ENCODE data around the gene RTP5.

RTP5 gene

DNA sequence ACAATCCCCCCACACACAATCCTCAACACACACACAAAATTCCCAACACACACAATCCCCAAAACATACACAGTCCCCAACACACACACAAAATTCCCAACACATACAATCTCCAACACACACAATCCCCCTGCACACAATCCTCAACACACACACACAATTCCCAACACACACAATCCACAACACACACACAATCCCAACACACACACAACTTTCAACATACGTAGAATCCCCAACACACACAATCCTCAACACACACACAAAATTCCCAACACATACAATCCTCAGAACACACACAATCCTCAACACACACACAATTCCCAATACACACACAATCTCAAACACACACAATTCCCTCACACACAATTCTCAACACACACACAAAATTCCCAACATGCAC, 8.3 kb upstream of the RTP5 start:
- no peak overlapping the region for H3K4me3 ChIP-seq (ENCODE audit: low read depth, low read length)
- TF ChIP-seq, protein P1, sequence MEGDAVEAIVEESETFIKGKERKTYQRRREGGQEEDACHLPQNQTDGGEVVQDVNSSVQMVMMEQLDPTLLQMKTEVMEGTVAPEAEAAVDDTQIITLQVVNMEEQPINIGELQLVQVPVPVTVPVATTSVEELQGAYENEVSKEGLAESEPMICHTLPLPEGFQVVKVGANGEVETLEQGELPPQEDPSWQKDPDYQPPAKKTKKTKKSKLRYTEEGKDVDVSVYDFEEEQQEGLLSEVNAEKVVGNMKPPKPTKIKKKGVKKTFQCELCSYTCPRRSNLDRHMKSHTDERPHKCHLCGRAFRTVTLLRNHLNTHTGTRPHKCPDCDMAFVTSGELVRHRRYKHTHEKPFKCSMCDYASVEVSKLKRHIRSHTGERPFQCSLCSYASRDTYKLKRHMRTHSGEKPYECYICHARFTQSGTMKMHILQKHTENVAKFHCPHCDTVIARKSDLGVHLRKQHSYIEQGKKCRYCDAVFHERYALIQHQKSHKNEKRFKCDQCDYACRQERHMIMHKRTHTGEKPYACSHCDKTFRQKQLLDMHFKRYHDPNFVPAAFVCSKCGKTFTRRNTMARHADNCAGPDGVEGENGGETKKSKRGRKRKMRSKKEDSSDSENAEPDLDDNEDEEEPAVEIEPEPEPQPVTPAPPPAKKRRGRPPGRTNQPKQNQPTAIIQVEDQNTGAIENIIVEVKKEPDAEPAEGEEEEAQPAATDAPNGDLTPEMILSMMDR (IDR thresholded peaks at IDR 0.05; ENCODE audit: borderline replicate concordance, insufficient read depth, low read depth, low read length) = no peak

- no peak overlapping the region for H3K4me3 ChIP-seq (ENCODE audit: low read depth, low read length)
- TF ChIP-seq, protein P1 (IDR thresholded peaks at IDR 0.05; ENCODE audit: borderline replicate concordance, insufficient read depth, low read depth, low read length) = no peak
Measured at GRCh38 chr2:241862093-241862492, 7.4 kb upstream of the RTP5 start.

- peak overlapping the region; percentile 32 for H3K4me3 ChIP-seq (ENCODE audit: low read depth, low read length)
- TF ChIP-seq, protein P1 (IDR thresholded peaks at IDR 0.05; ENCODE audit: borderline replicate concordance, insufficient read depth, low read depth, low read length) = no peak
Measured at GRCh38 chr2:241862775-241863535, 6.6 kb upstream of the RTP5 start.

GRCh38 chr2:241863536-241863954, 6.0 kb upstream of the RTP5 start:
- H3K4me3 ChIP-seq (ENCODE audit: low read depth, low read length) = peak overlapping the region; percentile 32
- TF ChIP-seq, protein P1 (IDR thresholded peaks at IDR 0.05; ENCODE audit: borderline replicate concordance, insufficient read depth, low read depth, low read length) = no peak

DNA sequence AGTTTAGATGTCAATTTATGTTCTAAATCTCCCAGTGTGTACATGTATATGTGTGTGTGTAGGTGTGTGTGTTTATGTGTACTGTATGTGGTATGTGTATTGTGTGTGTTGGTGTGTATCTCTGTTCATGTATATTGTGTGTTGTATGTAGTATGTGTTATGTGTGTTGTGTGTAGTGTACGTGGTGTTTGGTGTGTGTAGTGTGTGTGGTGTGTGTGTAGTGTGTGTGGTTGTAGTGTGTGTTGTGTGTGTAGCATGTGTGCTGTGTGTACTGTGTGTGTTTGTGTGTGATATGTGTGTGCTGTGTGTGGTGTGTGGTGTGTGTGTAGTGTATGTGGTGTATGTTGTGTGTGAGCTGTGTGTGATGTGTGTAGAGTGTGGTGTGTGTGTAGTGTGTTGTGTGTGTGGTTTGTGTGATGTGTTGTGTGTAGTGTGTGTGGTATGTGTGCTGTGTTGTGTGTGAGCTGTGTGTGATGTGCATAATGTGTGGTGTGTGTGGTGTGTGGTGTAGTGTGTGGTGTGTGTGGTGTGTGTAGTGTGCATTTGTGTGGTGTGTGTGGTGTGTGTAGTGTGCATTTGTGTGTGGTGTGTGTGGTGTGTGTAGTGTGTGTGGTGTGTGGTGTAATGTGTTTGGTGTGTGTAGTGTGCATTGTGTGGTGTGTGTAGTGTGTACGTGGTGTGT, 5.2 kb upstream of the RTP5 start:
- TF ChIP-seq, protein P1 (IDR thresholded peaks at IDR 0.05; ENCODE audit: borderline replicate concordance, insufficient read depth, low read depth, low read length) = no peak
- H3K4me3 ChIP-seq (ENCODE audit: low read depth, low read length) = no peak overlapping the region

GRCh38 chr2:241864850-241865213, 4.7 kb upstream of the RTP5 start:
- no peak overlapping the region for H3K4me3 ChIP-seq (ENCODE audit: low read depth, low read length)
- TF ChIP-seq, protein P1 (IDR thresholded peaks at IDR 0.05; ENCODE audit: borderline replicate concordance, insufficient read depth, low read depth, low read length) = no peak

All from GM12875 (cell line).